Muscle of leg (tissue), 11 donors: ENCODE data around the gene CATSPERD. TPM values are rescaled to one million over a fixed set of nuclear protein-coding genes. Genes with fewer than 3 reads are reported as not detected.
"Not testable (repeated sequence)": the region's sequence is repeated elsewhere in the genome, so short reads cannot be mapped to it uniquely, and the experiment has no call there.

Experiments used
- DNase-seq: peaks from one replicate; pipeline ENCODE4 v3.0.0; 2013
- H3K27ac ChIP-seq: one replicate; pipeline ENCODE4 v1.5.1; 2013; ENCODE audit warnings: mild to moderate bottlenecking, low read length, control low read depth
- H3K27me3 ChIP-seq: one replicate; pipeline ENCODE4 v1.6.1; 2013; ENCODE audit warnings: low read length; ENCODE audit not compliant: control insufficient read depth, insufficient read depth
- H3K36me3 ChIP-seq: one replicate; pipeline ENCODE4 v1.6.1; 2013; ENCODE audit warnings: low read length; ENCODE audit not compliant: control insufficient read depth, insufficient read depth
- H3K4me1 ChIP-seq: one replicate; pipeline ENCODE4 v1.6.1; 2013; ENCODE audit warnings: low read length; ENCODE audit not compliant: control insufficient read depth, insufficient read depth
- H3K4me3 ChIP-seq: one replicate; pipeline ENCODE4 v1.5.1; 2013; ENCODE audit warnings: low read length, control low read depth
- H3K9me3 ChIP-seq: replicated peaks from 2 replicates; pipeline ENCODE4 v1.6.1; 2013; ENCODE audit warnings: low read depth, low read length; ENCODE audit not compliant: control insufficient read depth
- WGBS: methylation state at CpG from one replicate; pipeline ENCODE4 v1.1.5; 2013; ENCODE audit warnings: missing lambda C conversion rate; ENCODE audit not compliant: insufficient coverage; 5-methylcytosine and 5-hydroxymethylcytosine counted together
- polyA plus RNA-seq, 8 donors: library from polyadenylated mRNA; unstranded; fragments of 120-200 nt; gene quantifications; one replicate each; pipeline versions ENCODE4 v1.2.1 to v1.2.3, GENCODE V29; 2013; ENCODE audit warnings: inconsistent platforms in 1 of 8, low replicate concordance in 1 of 8; ENCODE audit not compliant: insufficient read length in 8 of 8, insufficient read depth in 1 of 8
- total RNA-seq: library from RNA; stranded (reverse); fragments of 120-200 nt; gene quantifications from one replicate; pipeline ENCODE4 v1.2.4, GENCODE V29; 2013

Gene CATSPERD
- total and polyA plus RNA-seq, 9 donors: 0.16 TPM; not detected in 8

DNA sequence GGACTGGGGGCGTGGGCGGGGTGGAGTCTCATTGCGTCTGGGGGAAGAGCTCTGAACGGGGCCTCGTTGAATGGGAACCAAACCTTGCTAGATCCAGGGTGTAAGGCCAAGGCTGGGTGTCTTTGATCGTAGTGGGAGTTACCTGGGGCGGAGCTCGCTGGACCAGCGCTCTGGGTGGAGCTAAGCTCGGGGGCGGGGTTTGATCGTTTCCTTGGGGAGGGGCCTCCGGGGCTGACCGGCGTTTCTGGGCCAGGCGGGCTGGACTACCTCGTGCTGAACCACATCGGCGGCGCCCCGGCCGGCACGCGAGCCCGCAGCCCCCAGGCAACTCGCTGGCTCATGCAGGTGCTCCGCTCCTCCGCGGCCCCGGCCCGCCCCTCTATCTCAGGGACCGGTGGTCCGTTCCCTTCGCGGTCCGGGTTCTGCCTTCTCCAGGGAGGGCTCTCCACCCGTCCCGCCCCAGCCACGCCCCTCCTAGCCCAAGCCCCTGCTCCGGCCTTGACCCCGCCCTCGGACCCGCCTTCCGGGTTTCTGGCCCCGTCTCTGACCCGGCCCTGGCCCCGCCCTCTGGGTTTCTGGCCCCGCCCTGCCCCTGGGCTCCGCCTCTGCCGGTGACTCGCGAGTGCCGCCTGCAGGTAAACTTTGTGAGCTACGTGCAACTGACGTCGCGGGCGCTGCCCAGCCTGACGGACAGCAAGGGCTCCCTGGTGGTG, 33.6 kb upstream of the CATSPERD start:
- peaks cover 5% of the 10 kb centered on the region for H3K36me3 ChIP-seq
- peak overlapping the region; percentile 73 for H3K27ac ChIP-seq
- no peaks in the 10 kb centered on the region for H3K27me3 ChIP-seq
- under 1% methylated on average over 59 of the region's 59 CpGs for WGBS
- no peaks in the 10 kb centered on the region for H3K9me3 ChIP-seq
- H3K4me3 ChIP-seq: peak overlapping the region; percentile 43
- peak; percentile 95 for DNase-seq
- peaks cover 28% of the 10 kb centered on the region for H3K4me1 ChIP-seq

DNA sequence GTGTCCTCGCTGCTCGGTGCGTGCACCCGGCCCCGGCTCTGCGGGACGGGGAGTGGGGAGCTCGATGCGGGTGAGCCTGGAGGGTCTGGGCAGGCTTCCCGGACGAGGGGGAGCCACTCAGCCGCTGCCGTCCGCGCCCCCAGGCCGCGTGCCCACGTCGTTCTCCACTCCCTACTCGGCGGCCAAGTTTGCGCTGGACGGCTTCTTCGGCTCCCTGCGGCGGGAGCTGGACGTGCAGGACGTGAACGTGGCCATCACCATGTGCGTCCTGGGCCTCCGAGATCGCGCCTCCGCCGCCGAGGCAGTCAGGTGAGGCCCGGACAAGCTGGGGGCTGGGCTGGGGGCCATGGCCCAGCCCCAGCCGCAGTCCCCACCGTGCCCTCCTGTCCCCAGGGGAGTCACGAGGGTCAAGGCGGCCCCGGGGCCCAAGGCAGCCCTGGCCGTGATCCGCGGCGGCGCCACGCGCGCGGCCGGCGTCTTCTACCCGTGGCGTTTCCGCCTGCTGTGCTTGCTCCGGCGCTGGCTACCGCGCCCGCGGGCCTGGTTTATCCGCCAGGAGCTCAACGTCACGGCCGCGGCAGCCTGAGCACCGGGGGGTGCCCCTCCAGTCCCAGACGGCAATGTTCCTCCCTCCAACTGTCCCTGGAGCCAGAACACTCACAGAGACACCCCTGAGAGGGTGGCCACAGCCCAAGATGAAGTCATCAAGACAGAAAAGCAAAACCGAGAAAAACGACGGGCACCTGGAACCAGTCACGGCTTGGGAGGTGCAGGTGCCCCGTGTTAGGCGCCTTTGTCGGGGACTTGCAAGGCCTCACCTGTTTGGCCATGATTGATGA, 32.9 kb upstream of the CATSPERD start:
- Histone ChIP-seq H3K27me3 (no peaks in the 10 kb centered on the region), H3K27ac (peak overlapping the region; percentile 73), H3K4me3 (peak overlapping the region; percentile 43), H3K4me1 (peaks cover 36% of the 10 kb centered on the region), H3K36me3 (peaks cover 13% of the 10 kb centered on the region), H3K9me3 (no peaks in the 10 kb centered on the region)
- 43% methylated on average over 76 of the region's 76 CpGs for WGBS
- peak; percentile 42 for DNase-seq

GRCh38 chr19:5688262-5688881, 32.1 kb upstream of the CATSPERD start:
- not testable (repeated sequence) for H3K27me3 ChIP-seq, H3K9me3 ChIP-seq, H3K4me3 ChIP-seq, DNase-seq, H3K27ac ChIP-seq
- Histone ChIP-seq H3K4me1 (peaks cover 44% of the 10 kb centered on the region), H3K36me3 (peaks cover 21% of the 10 kb centered on the region)
- 97% methylated on average over 6 of the region's 13 CpGs for WGBS

DNA sequence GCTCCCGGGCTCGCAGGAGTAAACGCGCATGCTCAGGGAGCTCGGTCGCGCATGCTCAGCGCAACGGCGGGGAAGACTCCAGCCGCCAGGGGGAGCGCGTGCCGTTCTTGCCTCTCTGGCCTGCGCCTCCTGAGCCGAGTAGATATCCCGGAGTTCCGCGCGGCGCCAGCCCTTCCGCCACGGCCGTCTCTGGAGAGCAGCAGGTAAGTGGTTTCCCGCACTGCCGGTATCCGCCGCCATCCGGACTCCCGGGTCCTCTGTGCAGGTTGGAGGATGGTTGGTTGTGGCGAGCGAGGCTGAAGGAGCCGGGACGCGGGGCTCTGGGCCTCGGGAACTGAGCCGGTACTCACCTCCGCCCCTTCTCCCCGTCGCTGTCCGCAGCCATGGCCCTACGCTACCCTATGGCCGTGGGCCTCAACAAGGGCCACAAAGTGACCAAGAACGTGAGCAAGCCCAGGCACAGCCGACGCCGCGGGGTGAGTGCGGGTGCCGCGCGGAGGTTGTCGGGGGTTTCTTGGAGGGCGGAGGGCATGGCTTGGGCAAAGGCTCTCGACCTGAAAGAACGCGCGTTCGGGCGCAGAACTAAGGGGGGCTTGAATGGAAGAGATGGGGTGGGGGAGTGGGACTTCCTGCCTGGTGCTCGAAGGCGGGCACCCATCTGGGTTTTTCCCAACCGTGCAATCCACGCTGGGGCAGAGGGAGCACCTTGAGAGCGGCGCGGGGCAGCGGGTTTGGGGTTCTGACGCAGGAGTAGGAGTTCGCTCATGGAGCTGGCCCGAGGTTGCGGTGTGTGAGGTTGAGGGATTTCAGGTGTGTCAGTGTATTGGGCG, 30.1 kb upstream of the CATSPERD start, which contains the start of gene RPL36:
RPL36 (plus strand) TSS at position 171 of the 830 bp plus-strand sequence; CDS start at position 384, 213 bp downstream.
- DNase-seq: peak; percentile 98
- Histone ChIP-seq H3K36me3 (peaks cover 39% of the 10 kb centered on the region), H3K4me3 (peak within 1 kb of the TSS; percentile 90), H3K27me3 (no peaks in the 10 kb centered on the region), H3K4me1 (peaks cover 60% of the 10 kb centered on the region), H3K27ac (peak within 1 kb of the TSS; percentile 97), H3K9me3 (no peaks in the 10 kb centered on the region)
- 1% methylated on average over 63 of the region's 73 CpGs for WGBS

GRCh38 chr19:5690955-5691821, 29.2 kb upstream of the CATSPERD start:
- 5% methylated on average over 32 of the region's 54 CpGs for WGBS
- no peaks in the 10 kb centered on the region for H3K27me3 ChIP-seq
- peak overlapping the region; percentile 97 for H3K27ac ChIP-seq
- H3K4me3 ChIP-seq: peak overlapping the region; percentile 90
- H3K36me3 ChIP-seq: peaks cover 47% of the 10 kb centered on the region
- DNase-seq: peak; percentile 87
- no peaks in the 10 kb centered on the region for H3K9me3 ChIP-seq
- H3K4me1 ChIP-seq: peaks cover 65% of the 10 kb centered on the region

DNA sequence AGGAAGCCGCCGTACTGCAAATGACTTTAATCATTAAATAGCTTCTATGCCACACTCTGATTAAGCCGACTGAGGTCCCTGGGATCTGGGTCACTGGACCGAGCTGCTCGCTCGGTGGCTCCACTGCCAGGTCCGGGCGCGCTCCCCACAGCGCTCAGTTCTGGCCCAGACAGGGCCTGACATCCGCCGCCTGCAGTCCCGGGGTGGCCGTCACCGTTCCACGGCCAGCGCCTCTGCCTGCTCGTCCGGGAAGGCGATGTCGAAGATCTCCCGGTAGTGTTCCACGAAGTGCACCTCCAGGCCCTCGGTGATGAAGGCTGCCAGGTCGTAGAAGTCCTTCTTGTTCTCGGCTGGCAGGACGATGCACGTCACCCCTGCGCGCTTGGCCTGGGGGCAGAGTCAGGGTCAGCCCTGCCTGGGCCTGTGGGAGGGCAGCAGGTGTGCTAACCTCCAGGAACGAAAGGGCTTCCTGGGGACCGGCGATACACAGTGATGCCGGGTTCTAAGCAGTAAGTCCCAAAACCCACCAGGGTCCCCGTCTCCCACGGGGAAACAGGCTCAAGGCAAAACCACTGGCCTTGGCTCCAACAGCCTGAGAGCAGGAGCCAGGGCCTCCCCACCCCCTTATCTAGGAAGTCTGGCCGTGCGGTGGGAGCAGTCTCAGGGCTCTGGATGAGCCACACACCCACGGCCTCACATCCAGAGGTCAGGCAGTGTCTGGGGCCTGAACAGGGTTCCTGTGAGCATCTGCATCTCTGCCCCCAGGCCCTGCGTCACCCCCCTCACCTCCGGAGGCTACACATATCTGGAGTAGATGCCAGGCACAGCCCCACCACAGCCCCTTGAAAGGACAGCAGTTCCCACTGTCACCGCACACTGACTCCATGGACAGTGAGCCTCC, 28.4 kb upstream of the CATSPERD start:
- Histone ChIP-seq H3K27me3 (no peaks in the 10 kb centered on the region), H3K9me3 (no peaks in the 10 kb centered on the region), H3K36me3 (peaks cover 56% of the 10 kb centered on the region), H3K4me3 (peak overlapping the region; percentile 90), H3K4me1 (peaks cover 63% of the 10 kb centered on the region), H3K27ac (peak overlapping the region; percentile 97)
- DNase-seq: no peak
- 58% methylated on average over 41 of the region's 42 CpGs for WGBS

GRCh38 chr19:5692723-5693194, 27.7 kb upstream of the CATSPERD start:
- Histone ChIP-seq H3K27me3 (no peaks in the 10 kb centered on the region), H3K36me3 (peaks cover 58% of the 10 kb centered on the region), H3K4me1 (peaks cover 58% of the 10 kb centered on the region), H3K27ac (peak overlapping the region; percentile 75), H3K4me3 (no peak overlapping the region), H3K9me3 (no peaks in the 10 kb centered on the region)
- DNase-seq: no peak
- no CpG with 5 or more reads among the region's 7 CpGs for WGBS
